Measurements from ENCODE around the gene SLC39A10. TPM values are rescaled to one million over a fixed set of nuclear protein-coding genes. Genes with fewer than 3 reads are reported as not detected.

SLC39A10 gene
- total RNA-seq, 1 donor from 2014 or later, result 13.4 TPM

GRCh38 chr2:195619590-195619989 lies 37.4 kb upstream of the SLC39A10 start:
- Histone ChIP-seq H3K4me3 (ENCODE audit: low read depth, low read length) (no peak overlapping the region), H3K36me3 (ENCODE audit: control insufficient read depth, insufficient read depth, low read length) (no peaks in the 10 kb centered on the region), H3K27me3 (ENCODE audit: control insufficient read depth, insufficient read depth, low read length) (no peaks in the 10 kb centered on the region)
- FAIRE-seq (no peak), DNase-seq (ENCODE audit: low read depth) (no peak)
- TF ChIP-seq CTCF (IDR thresholded peaks at IDR 0.05; ENCODE audit: insufficient read depth, low read length, severe bottlenecking), result no peak

- DNase-seq (ENCODE audit: low read depth), result peak; percentile 17
- no peak for FAIRE-seq
- H3K4me3 ChIP-seq (ENCODE audit: low read depth, low read length), result no peak overlapping the region
Observed at GRCh38 chr2:195620501-195620900, 36.5 kb upstream of the SLC39A10 start.

GRCh38 chr2:195622966-195623365 lies 34.1 kb upstream of the SLC39A10 start:
- FAIRE-seq (no peak), DNase-seq (ENCODE audit: low read depth) (peak; percentile 96)
- no peak overlapping the region for H3K4me3 ChIP-seq (ENCODE audit: low read depth, low read length)
- no peak for TF ChIP-seq CTCF (IDR thresholded peaks at IDR 0.05; ENCODE audit: insufficient read depth, low read length, severe bottlenecking)
- H3K36me3 ChIP-seq (ENCODE audit: control insufficient read depth, insufficient read depth, low read length), result no peaks in the 10 kb centered on the region
- H3K27me3 ChIP-seq (ENCODE audit: control insufficient read depth, insufficient read depth, low read length), result no peaks in the 10 kb centered on the region

More at GRCh38 chr2:195620501-195620900, 36.5 kb upstream of the SLC39A10 start:
- no peaks in the 10 kb centered on the region for H3K36me3 ChIP-seq (ENCODE audit: control insufficient read depth, insufficient read depth, low read length)
- no peak for TF ChIP-seq CTCF (IDR thresholded peaks at IDR 0.05; ENCODE audit: insufficient read depth, low read length, severe bottlenecking)
- H3K27me3 ChIP-seq (ENCODE audit: control insufficient read depth, insufficient read depth, low read length), result no peaks in the 10 kb centered on the region

GRCh38 chr2:195626507-195626906 lies 30.5 kb upstream of the SLC39A10 start:
- Histone ChIP-seq H3K36me3 (ENCODE audit: control insufficient read depth, insufficient read depth, low read length) (no peaks in the 10 kb centered on the region), H3K27me3 (ENCODE audit: control insufficient read depth, insufficient read depth, low read length) (no peaks in the 10 kb centered on the region), H3K4me3 (ENCODE audit: low read depth, low read length) (no peak overlapping the region)
- no peak for TF ChIP-seq CTCF (IDR thresholded peaks at IDR 0.05; ENCODE audit: insufficient read depth, low read length, severe bottlenecking)
- FAIRE-seq, result no peak
- DNase-seq (ENCODE audit: low read depth), result no peak

- no peak for DNase-seq (ENCODE audit: low read depth)
- Histone ChIP-seq H3K36me3 (ENCODE audit: control insufficient read depth, insufficient read depth, low read length) (no peaks in the 10 kb centered on the region), H3K27me3 (ENCODE audit: control insufficient read depth, insufficient read depth, low read length) (no peaks in the 10 kb centered on the region), H3K4me3 (ENCODE audit: low read depth, low read length) (no peak overlapping the region)
- no peak for FAIRE-seq
- no peak for TF ChIP-seq CTCF (IDR thresholded peaks at IDR 0.05; ENCODE audit: insufficient read depth, low read length, severe bottlenecking)
Observed at GRCh38 chr2:195628666-195629065, 28.4 kb upstream of the SLC39A10 start.

GRCh38 chr2:195632856-195633572 lies 24.0 kb upstream of the SLC39A10 start:
- DNase-seq (ENCODE audit: low read depth) (no peak), FAIRE-seq (no peak)
- Histone ChIP-seq H3K27me3 (ENCODE audit: control insufficient read depth, insufficient read depth, low read length) (no peaks in the 10 kb centered on the region), H3K36me3 (ENCODE audit: control insufficient read depth, insufficient read depth, low read length) (no peaks in the 10 kb centered on the region), H3K4me3 (ENCODE audit: low read depth, low read length) (no peak overlapping the region)
- no peak for TF ChIP-seq CTCF (IDR thresholded peaks at IDR 0.05; ENCODE audit: insufficient read depth, low read length, severe bottlenecking)
